CD4-positive, CD25-positive, alpha-beta regulatory T cell (primary cell): ENCODE results near the gene ZNF682. TPM values are rescaled to one million over a fixed set of nuclear protein-coding genes. Genes with fewer than 3 reads are reported as not detected.
A peak's percentile ranks its signal among the peaks of the same experiment; 100 is the strongest.
"Not testable (repeated sequence)": the region's sequence is repeated elsewhere in the genome, so short reads cannot be mapped to it uniquely, and the experiment has no call there.

Experiments used
- ATAC-seq, 2 donors: fragments of 150-1000 bp; cut with Tn5 transposase; one replicate each; pipeline ENCODE4 v1.10.0; 2021; ENCODE audit warnings: low read depth in 2 of 2, moderate number of reproducible peaks in 2 of 2, moderate library complexity in 1 of 2
- DNase-seq, 3 donors: peaks; one replicate each; pipeline versions ENCODE4 v3.0.0 to v3.0.0-alpha.2; 2012 to 2022; ENCODE audit warnings: mixed read lengths in 1 of 3
- H3K27ac ChIP-seq: one replicate; pipeline ENCODE4 v1.7.0; 2013; ENCODE audit warnings: mild to moderate bottlenecking, low read length; ENCODE audit not compliant: insufficient read depth, poor library complexity, severe bottlenecking
- H3K27me3 ChIP-seq: one replicate; pipeline ENCODE4 v1.7.0; 2013; ENCODE audit warnings: low read length; ENCODE audit not compliant: control insufficient read depth, insufficient read depth
- H3K36me3 ChIP-seq: one replicate; pipeline ENCODE4 v1.7.0; 2013; ENCODE audit warnings: mild to moderate bottlenecking, low read length, moderate library complexity; ENCODE audit not compliant: control insufficient read depth, insufficient read depth
- H3K4me1 ChIP-seq: 2 replicates; pipeline ENCODE4 v1.7.0; 2013; ENCODE audit warnings: mild to moderate bottlenecking, low read length; ENCODE audit not compliant: insufficient read depth, control insufficient read depth, poor library complexity, severe bottlenecking
- H3K4me3 ChIP-seq: one replicate; pipeline ENCODE4 v1.7.0; 2013; ENCODE audit warnings: low read depth, mild to moderate bottlenecking, low read length, moderate library complexity
- H3K9me3 ChIP-seq, 2 experiments: 1 replicate in 1 of 2; 2 replicates in 1 of 2; pipeline ENCODE4 v1.7.0; 2013; ENCODE audit warnings: low read length in 2 of 2, mild to moderate bottlenecking in 1 of 2, moderate library complexity in 1 of 2; ENCODE audit not compliant: control insufficient read depth in 2 of 2
- H3K27ac Mint-ChIP-seq, 3 donors: one replicate each; pipeline ENCODE4 v1.8.0; 2020 to 2022; ENCODE audit warnings: mild to moderate bottlenecking in 3 of 3, mixed read lengths in 3 of 3, moderate library complexity in 2 of 3
- H3K27me3 Mint-ChIP-seq: one replicate; pipeline ENCODE4 v1.8.0; 2022; ENCODE audit warnings: mild to moderate bottlenecking, mixed read lengths
- H3K36me3 Mint-ChIP-seq: one replicate; pipeline ENCODE4 v1.8.0; 2020; ENCODE audit warnings: mixed read lengths
- H3K4me1 Mint-ChIP-seq, 4 donors: one replicate each; pipeline ENCODE4 v1.8.0; 2020 to 2022; ENCODE audit warnings: mixed read lengths in 4 of 4, mild to moderate bottlenecking in 1 of 4
- H3K4me3 Mint-ChIP-seq, 4 donors: one replicate each; pipeline ENCODE4 v1.8.0; 2020 to 2022; ENCODE audit warnings: mild to moderate bottlenecking in 4 of 4, mixed read lengths in 4 of 4, moderate library complexity in 3 of 4
- H3K9me3 Mint-ChIP-seq, 7 donors: one replicate each; pipeline ENCODE4 v1.8.0; 2020 to 2022; ENCODE audit warnings: mixed read lengths in 7 of 7, mild to moderate bottlenecking in 3 of 7, moderate library complexity in 2 of 7
- polyA plus RNA-seq, 4 donors: library from polyadenylated mRNA; unstranded; fragments of 300-500 nt; fragmentation: Illumina TruSeq; gene quantifications; one replicate each; pipeline ENCODE4 v1.2.3, GENCODE V29; 2021
- total RNA-seq: library from RNA; stranded (reverse); gene quantifications from one replicate; pipeline ENCODE4 v1.2.3, GENCODE V29; 2022

Gene ZNF682
- total and polyA plus RNA-seq, 5 donors from 2014 or later, result 3.8 to 10.8 (median 6.4) TPM

- no peak for DNase-seq
- no peaks in the 10 kb centered on the region for H3K27me3 Mint-ChIP-seq
- Histone ChIP-seq H3K36me3 (no peaks in the 10 kb centered on the region), H3K4me1 (no peaks in the 10 kb centered on the region), H3K27me3 (no peaks in the 10 kb centered on the region), H3K4me3 (no peak overlapping the region), H3K27ac (no peak overlapping the region), H3K9me3 (peaks cover 13 to 31% of the 10 kb centered on the region in 2 experiments)
- peaks cover 0 to 48% (median 21%) of the 10 kb centered on the region in 7 donors for H3K9me3 Mint-ChIP-seq
- no peak overlapping the region for H3K4me3 Mint-ChIP-seq
- H3K4me1 Mint-ChIP-seq, result no peaks in the 10 kb centered on the region
- no peak overlapping the region for H3K27ac Mint-ChIP-seq
- peaks cover 4% of the 10 kb centered on the region for H3K36me3 Mint-ChIP-seq
- no peak for ATAC-seq
Measured at GRCh38 chr19:19966862-19967261, 72.4 kb downstream of the ZNF682 start.

DNA sequence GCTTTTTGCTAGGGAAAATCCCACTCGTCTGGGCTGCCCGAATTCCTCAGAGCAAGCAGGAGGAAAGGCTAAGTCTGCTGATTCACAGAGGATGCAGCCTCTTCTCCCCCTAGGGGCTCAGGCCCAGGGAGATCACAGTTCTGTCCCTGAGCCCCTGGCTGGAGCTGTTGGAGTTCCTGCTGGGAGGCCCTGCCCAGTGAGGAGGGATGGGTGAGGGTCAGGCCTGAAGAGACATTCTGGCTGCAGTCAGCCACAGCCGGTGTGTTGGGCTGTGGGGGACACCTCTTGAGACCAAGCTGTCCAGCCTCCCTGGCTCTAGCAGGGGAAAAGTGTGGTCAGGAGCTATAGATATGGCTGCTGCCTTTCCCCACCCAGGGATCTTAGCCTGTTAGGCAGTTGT, 73.2 kb downstream of the ZNF682 start:
- ATAC-seq, H3K4me1 ChIP-seq, H3K4me1 Mint-ChIP-seq, H3K27ac Mint-ChIP-seq, H3K4me3 Mint-ChIP-seq, H3K27me3 Mint-ChIP-seq, H3K27ac ChIP-seq, H3K36me3 ChIP-seq, H3K36me3 Mint-ChIP-seq, DNase-seq, H3K27me3 ChIP-seq, H3K4me3 ChIP-seq: not testable (repeated sequence)
- peaks cover 0 to 43% (median 20%) of the 10 kb centered on the region in 7 donors for H3K9me3 Mint-ChIP-seq
- peaks cover 13 to 31% of the 10 kb centered on the region in 2 experiments for H3K9me3 ChIP-seq

- peaks cover 3% of the 10 kb centered on the region for H3K36me3 Mint-ChIP-seq
- no peak overlapping the region for H3K4me3 Mint-ChIP-seq
Measured at GRCh38 chr19:19964416-19964815, 74.9 kb downstream of the ZNF682 start.

GRCh38 chr19:19959151-19959799, 80.0 kb downstream of the ZNF682 start:
- H3K27ac Mint-ChIP-seq, H3K4me1 ChIP-seq, H3K27ac ChIP-seq, H3K4me1 Mint-ChIP-seq, ATAC-seq, H3K9me3 ChIP-seq, H3K27me3 Mint-ChIP-seq, H3K9me3 Mint-ChIP-seq, H3K36me3 ChIP-seq, H3K36me3 Mint-ChIP-seq, H3K27me3 ChIP-seq: not testable (repeated sequence)
- H3K4me3 ChIP-seq, result peak overlapping the region; percentile 37
- DNase-seq, result peak; percentile 41 to 57 (median 49)
- H3K4me3 Mint-ChIP-seq, result peak overlapping the region in 2 of 4 donors; percentile 50 to 59

More at GRCh38 chr19:19964416-19964815, 74.9 kb downstream of the ZNF682 start:
- Mint-ChIP-seq H3K9me3 (peaks cover 0 to 35% (median 15%) of the 10 kb centered on the region in 7 donors), H3K27ac (no peak overlapping the region), H3K27me3 (no peaks in the 10 kb centered on the region), H3K4me1 (no peaks in the 10 kb centered on the region)
- ATAC-seq (no peak), DNase-seq (no peak)
- Histone ChIP-seq H3K9me3 (peaks cover 11 to 31% of the 10 kb centered on the region in 2 experiments), H3K36me3 (no peaks in the 10 kb centered on the region), H3K27ac (no peak overlapping the region), H3K27me3 (no peaks in the 10 kb centered on the region), H3K4me3 (no peak overlapping the region), H3K4me1 (no peaks in the 10 kb centered on the region)

GRCh38 chr19:19957766-19958165, 81.5 kb downstream of the ZNF682 start:
- not testable (repeated sequence) for ATAC-seq, H3K9me3 ChIP-seq, H3K4me3 Mint-ChIP-seq, H3K4me1 ChIP-seq, H3K36me3 Mint-ChIP-seq, H3K9me3 Mint-ChIP-seq, DNase-seq, H3K4me1 Mint-ChIP-seq, H3K27ac ChIP-seq, H3K36me3 ChIP-seq, H3K27me3 ChIP-seq, H3K27ac Mint-ChIP-seq, H3K4me3 ChIP-seq, H3K27me3 Mint-ChIP-seq

DNA sequence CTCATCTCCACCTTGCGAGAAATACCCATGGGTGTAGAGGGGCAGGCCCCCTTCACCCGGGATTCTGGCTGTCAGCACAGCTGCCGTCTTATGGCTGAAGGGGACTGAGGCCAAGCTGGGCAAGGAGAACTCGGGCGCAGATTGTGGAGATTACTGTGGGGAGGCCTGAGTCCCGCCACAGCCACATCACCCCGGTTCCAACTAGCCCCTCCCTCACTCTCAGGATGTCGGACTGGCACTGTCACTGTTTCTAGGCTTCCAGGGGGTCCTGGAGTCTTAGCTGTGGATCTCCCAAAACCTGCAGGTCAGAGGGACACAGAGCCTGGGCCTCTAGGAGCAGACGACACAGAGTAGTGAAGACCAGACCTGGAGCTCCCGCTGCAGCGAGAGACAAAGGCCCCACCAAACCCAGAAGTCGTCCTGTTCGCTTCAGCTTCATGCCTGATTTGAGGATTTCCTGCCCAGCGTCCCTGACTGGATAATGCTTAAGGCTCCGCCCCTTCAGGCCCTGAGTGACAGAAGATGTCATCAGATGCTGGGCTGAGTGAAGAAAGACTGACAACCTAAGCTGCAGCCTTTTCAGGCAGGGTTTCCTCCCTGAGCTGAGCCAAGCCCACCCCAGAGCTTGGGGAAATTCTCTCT, 82.8 kb downstream of the ZNF682 start:
- Mint-ChIP-seq H3K4me1 (peaks cover 0 to 8% (median 3%) of the 10 kb centered on the region in 4 donors), H3K27me3 (no peaks in the 10 kb centered on the region), H3K9me3 (no peaks in the 10 kb centered on the region), H3K4me3 (no peak overlapping the region), H3K36me3 (no peaks in the 10 kb centered on the region), H3K27ac (no peak overlapping the region)
- no peak overlapping the region for H3K27ac ChIP-seq
- no peak overlapping the region for H3K4me3 ChIP-seq
- H3K4me1 ChIP-seq, result no peaks in the 10 kb centered on the region
- H3K36me3 ChIP-seq, result no peaks in the 10 kb centered on the region
- H3K9me3 ChIP-seq, result no peaks in the 10 kb centered on the region
- ATAC-seq (no peak), DNase-seq (no peak)
- no peaks in the 10 kb centered on the region for H3K27me3 ChIP-seq

- Histone ChIP-seq H3K4me3 (no peak overlapping the region), H3K27ac (no peak overlapping the region), H3K9me3 (no peaks in the 10 kb centered on the region), H3K36me3 (no peaks in the 10 kb centered on the region), H3K4me1 (no peaks in the 10 kb centered on the region), H3K27me3 (no peaks in the 10 kb centered on the region)
- H3K9me3 Mint-ChIP-seq, result no peaks in the 10 kb centered on the region
- no peak for ATAC-seq
- DNase-seq, result no peak
- no peaks in the 10 kb centered on the region for H3K36me3 Mint-ChIP-seq
- peaks cover 0 to 8% (median 3%) of the 10 kb centered on the region in 4 donors for H3K4me1 Mint-ChIP-seq
- no peak overlapping the region for H3K4me3 Mint-ChIP-seq
- no peaks in the 10 kb centered on the region for H3K27me3 Mint-ChIP-seq
- H3K27ac Mint-ChIP-seq, result peak overlapping the region in 1 of 3 donors; percentile 67
Measured at GRCh38 chr19:19955208-19955607, 84.1 kb downstream of the ZNF682 start.
